ENCODE data around the gene UFD1.

UFD1 gene

DNA sequence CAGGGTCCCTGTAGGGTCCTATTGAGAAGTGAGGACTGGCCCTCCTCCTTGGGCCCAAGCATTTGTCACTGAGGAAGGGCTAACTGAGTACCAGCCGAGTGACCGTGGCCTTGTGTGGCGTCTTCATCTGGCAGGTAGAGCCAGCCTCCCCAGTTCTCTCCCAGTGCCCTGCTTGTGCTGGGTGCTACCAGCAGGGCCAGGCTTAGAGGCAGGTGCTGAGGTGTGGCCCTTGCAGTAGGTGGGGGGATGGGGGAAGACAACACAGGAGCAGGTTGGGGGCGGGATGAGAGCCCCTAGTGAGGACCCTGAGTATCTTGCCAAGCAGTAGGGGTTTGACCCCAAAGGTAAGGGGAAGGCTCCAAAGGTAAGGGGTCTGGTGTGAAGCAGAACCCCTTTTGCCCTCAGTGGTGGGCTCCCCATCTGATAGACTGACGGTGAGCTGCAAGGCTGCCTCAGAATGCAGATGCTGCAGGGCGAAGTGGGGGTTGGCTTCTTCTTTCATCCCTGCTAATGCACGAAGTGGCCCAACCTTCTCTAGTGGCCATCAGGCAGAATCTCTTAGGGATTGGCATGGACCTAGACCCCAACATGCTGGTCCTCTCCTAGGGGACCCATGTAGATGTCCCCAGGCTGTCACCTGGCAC, 20.4 kb upstream of the UFD1 start:
- H3K4me1 ChIP-seq, result no peaks in the 10 kb centered on the region
- DNase-seq, result no peak
- peaks cover 45% of the 10 kb centered on the region for H3K36me3 ChIP-seq
- no peaks in the 10 kb centered on the region for H3K27me3 ChIP-seq
- no peak overlapping the region for H3K4me3 ChIP-seq (ENCODE audit: low read depth, low read length)
- no peaks in the 10 kb centered on the region for H3K9me3 ChIP-seq
- TF ChIP-seq, protein P1, sequence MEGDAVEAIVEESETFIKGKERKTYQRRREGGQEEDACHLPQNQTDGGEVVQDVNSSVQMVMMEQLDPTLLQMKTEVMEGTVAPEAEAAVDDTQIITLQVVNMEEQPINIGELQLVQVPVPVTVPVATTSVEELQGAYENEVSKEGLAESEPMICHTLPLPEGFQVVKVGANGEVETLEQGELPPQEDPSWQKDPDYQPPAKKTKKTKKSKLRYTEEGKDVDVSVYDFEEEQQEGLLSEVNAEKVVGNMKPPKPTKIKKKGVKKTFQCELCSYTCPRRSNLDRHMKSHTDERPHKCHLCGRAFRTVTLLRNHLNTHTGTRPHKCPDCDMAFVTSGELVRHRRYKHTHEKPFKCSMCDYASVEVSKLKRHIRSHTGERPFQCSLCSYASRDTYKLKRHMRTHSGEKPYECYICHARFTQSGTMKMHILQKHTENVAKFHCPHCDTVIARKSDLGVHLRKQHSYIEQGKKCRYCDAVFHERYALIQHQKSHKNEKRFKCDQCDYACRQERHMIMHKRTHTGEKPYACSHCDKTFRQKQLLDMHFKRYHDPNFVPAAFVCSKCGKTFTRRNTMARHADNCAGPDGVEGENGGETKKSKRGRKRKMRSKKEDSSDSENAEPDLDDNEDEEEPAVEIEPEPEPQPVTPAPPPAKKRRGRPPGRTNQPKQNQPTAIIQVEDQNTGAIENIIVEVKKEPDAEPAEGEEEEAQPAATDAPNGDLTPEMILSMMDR (IDR thresholded peaks at IDR 0.05; ENCODE audit: low read depth, low read length), result no peak

- H3K9me3 ChIP-seq, result no peaks in the 10 kb centered on the region
Measured at GRCh38 chr22:19498866-19499190, 19.8 kb upstream of the UFD1 start.

DNA sequence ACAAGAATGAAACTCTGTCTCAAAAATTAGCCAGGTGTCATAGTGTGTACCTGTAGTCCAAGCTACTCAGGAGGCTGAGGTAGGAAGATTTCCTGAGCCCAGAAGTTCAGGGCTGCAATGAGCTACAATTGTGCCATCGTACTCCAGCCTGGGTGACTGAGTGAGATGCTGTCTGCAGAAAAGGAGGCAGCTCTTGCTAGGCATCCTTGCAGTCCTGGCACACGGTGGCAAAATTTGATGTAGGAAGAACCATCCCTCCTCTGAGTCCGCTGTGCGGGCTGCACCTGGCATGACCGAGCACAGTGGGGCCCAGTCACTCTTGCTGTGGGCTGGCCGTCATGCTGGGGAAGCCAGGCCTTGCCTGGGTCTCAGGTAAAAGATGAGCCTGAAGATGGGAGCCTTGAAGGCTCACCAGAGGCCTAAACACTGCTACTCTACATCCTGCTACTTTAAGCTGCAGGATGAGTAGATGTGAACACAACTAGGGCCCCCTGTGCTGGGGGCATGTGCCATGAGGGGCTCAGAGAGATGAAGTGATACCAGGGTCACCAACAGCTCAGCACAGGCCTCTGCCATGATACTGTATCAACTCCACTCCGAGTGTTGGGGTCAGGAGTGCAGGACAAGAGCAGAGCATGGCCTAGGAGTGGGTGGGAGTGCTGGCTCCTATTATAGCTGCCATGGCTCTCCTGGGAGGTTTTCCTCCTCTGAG, 19.3 kb upstream of the UFD1 start:
- no peaks in the 10 kb centered on the region for H3K27me3 ChIP-seq
- H3K4me1 ChIP-seq, result no peaks in the 10 kb centered on the region
- peaks cover 51% of the 10 kb centered on the region for H3K36me3 ChIP-seq
- TF ChIP-seq, protein P1 (IDR thresholded peaks at IDR 0.05; ENCODE audit: low read depth, low read length), result no peak
- H3K4me3 ChIP-seq (ENCODE audit: low read depth, low read length), result no peak overlapping the region
- H3K9me3 ChIP-seq, result no peaks in the 10 kb centered on the region
- no peak for DNase-seq

More at GRCh38 chr22:19498866-19499190, 19.8 kb upstream of the UFD1 start:
- no peak overlapping the region for H3K4me3 ChIP-seq (ENCODE audit: low read depth, low read length)
- DNase-seq, result no peak
- H3K36me3 ChIP-seq, result peaks cover 49% of the 10 kb centered on the region
- H3K4me1 ChIP-seq, result no peaks in the 10 kb centered on the region
- no peaks in the 10 kb centered on the region for H3K27me3 ChIP-seq
- TF ChIP-seq, protein P1 (IDR thresholded peaks at IDR 0.05; ENCODE audit: low read depth, low read length), result no peak

DNA sequence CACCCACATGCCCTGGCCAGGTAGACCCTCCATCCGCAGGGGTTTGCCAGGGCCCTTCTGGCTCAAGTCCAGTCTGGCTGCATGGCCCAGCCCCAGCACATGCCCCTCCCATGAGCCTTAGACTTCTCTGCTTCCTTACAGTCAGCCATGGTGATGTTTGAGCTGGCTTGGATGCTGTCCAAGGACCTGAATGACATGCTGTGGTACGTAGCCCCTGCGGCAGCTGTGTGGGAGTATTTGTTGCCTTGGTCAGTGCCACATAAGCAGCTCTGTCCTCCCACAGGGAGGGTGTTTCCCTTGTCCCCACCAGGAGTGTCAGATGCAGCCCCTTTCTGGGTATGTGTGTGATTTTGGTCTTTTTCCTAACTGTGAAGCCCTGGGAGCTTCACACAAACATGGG, 18.3 kb upstream of the UFD1 start:
- Histone ChIP-seq H3K4me1 (no peaks in the 10 kb centered on the region), H3K4me3 (ENCODE audit: low read depth, low read length) (no peak overlapping the region), H3K36me3 (peaks cover 57% of the 10 kb centered on the region), H3K9me3 (no peaks in the 10 kb centered on the region), H3K27me3 (no peaks in the 10 kb centered on the region)
- DNase-seq, result peak; percentile 54
- TF ChIP-seq, protein P1 (IDR thresholded peaks at IDR 0.05; ENCODE audit: low read depth, low read length), result no peak

GRCh38 chr22:19496324-19496630, 17.3 kb upstream of the UFD1 start:
- H3K9me3 ChIP-seq, result no peaks in the 10 kb centered on the region
- H3K4me1 ChIP-seq, result no peaks in the 10 kb centered on the region
- H3K36me3 ChIP-seq, result peaks cover 57% of the 10 kb centered on the region
- TF ChIP-seq, protein P1 (IDR thresholded peaks at IDR 0.05; ENCODE audit: low read depth, low read length), result no peak
- no peak for DNase-seq
- no peak overlapping the region for H3K4me3 ChIP-seq (ENCODE audit: low read depth, low read length)
- H3K27me3 ChIP-seq, result no peaks in the 10 kb centered on the region

DNA sequence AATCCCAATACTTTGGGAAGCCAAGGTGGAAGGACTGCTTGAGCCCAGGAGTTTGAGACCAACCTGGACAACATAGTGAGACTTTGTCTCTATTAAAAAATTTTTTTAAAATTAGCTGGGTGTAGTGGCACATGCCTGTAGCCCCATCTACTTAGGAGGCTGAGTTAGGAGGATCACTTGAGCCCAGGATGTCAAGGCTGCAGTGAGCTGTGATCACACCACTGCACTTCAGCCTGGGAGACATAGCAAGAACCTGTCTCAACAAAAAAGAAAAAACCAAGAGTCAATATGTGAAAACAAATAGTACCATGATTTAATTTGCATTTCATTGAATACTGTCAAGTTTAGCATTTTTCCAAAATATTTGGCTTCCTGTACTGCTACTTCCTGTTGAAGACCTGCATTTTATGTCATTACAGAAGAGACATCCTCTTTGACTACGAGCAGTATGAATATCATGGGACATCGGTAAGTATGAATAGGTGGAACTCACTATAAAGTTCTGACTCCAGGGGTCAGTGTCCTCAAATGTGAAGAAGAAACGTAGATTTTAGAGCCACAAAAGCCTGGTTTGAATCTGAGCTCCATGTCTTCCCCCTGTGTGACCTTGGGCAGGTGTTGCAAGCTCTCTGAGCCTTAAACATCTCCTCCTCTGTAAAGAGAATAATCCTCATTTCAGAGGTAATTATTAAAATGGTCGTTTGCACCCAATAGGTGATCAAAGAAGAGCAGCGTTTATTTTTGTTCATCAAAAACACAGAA, 16.8 kb upstream of the UFD1 start:
- Histone ChIP-seq H3K27me3 (no peaks in the 10 kb centered on the region), H3K36me3 (peaks cover 62% of the 10 kb centered on the region), H3K4me1 (no peaks in the 10 kb centered on the region), H3K9me3 (no peaks in the 10 kb centered on the region), H3K4me3 (ENCODE audit: low read depth, low read length) (no peak overlapping the region)
- DNase-seq, result no peak
- TF ChIP-seq, protein P1 (IDR thresholded peaks at IDR 0.05; ENCODE audit: low read depth, low read length), result peak; percentile 38; the same call in 1 of the 2 replicates
